Activated CD8-positive, alpha-beta memory T cell treated with anti-CD3 and anti-CD28 coated beads, Interleukin-2, amount 50 U/mL, for 24 hours (primary cell): Measurements from ENCODE around the gene KIFC3.

Experiments used
- DNase-seq: peaks from one replicate; pipeline ENCODE4 v3.0.0-alpha.2; 2020; ENCODE audit errors: extremely low read depth

The KIFC3 gene

DNA sequence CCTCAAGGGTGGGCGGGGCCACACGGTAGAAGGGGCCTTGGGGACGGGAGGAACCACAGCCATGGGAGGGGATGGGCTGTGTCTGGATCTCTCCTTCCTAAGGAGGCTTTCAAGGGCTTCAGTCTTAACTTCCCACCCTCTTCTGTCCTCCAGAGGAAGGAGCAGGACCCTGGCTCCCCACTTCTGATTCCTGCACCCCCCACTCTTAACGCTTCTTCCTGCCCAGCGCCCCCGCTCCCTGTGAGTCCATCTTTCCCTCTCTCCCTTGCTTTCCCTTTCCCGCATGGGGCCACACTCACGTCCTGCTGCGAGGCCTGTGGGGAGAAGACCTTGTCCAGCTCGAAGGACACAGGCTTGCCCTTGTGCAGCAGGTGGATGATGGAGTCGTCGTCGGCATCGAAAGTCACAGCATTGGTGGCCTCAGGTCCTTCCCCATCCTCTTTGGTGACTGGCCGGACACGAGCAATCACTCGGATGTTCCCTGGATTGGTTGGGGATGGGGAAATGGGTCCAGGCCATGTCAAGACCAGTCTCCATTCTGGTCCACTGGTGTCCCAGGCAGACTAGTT is 37.0 kb downstream of the KIFC3 start:
- no peak for DNase-seq

DNA sequence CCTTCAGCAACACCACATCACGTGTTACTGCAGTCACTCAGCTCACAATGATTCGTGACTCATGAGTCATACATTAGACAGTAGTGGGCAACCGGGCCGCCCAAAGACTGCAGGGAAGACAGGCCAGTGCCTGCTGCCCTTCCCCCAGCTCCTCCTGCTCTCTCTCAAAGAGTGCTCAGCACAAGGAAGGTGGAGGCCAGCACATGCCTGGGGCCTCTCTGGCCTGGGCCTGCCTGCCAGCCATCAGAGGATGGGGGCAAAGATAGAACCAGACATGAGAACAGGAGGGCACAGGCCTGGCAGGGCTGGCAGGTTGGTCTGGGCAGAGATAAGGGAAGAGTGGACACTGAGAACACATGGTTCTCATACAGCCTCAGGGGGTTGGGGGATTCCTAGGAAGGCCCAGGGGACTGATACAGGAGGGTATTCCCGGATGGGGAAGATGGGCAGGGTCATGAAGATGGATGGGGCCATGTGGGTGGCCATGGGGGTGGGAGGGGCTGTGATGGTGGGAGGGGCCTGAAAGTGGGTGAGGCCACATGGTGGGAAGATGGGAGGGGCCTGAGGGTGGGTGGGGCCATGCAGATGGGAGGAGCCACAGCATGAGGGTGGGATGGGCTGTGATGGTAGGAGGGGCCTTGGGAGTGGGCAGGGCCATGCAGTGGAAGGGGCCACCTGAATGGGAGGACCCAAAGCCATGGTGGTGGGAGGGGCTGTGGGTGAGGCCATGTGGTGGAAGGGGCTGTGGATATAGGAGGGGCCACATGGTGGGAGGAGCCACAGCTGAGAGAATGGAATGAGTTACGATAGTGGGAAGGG is 37.7 kb downstream of the KIFC3 start:
- DNase-seq, result no peak

DNA sequence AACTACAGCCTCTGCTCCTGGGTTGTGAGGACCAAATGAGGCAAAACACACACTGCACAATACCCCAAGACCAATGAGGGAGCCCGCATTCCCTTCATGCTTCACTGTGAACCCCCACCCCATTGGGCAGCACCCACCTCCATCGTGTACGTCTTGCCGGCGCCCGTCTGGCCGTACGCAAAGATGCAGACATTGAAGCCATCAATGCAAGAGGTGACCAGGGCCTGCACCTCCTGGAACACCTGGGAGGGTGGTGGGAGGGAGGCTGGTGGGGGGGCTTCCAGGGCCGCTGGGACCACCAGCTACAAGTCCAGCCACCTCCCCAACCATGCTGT is 38.3 kb downstream of the KIFC3 start:
- DNase-seq, result no peak

DNA sequence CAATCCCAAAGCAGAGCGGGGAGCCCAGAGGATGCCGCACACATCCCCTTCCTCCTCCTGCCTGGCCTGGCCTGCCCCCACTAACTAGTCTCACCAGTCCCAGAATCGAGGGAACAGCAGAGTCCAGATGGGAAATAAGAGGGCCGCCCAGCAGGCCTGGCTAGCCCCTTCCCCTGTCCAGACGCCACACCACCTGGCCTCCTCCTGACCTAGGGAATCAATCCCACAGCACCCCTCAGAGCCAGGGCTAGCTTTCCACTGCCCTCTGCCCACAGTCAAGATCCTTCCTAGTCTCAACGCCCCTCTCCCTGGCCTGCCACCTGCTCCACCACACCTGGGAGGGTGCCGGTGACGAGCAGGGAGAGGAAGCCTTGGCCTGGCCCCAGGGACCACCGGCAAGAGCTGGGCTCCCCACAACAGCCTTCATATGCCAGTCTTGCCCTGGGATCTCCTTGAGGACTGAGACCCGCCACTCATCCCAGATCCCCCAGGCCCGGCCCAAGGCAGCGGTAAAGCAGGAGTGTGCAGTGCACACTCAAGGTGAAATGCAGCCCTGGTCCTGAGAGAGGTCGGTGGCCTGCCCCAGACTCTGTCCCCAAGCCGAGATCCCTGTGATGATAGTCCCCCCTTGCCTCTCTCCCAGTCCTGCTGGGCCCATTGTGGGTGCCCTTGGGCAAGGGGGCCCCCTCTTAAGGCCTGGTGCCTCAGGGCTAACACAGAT is 38.8 kb downstream of the KIFC3 start:
- DNase-seq, result no peak

DNA sequence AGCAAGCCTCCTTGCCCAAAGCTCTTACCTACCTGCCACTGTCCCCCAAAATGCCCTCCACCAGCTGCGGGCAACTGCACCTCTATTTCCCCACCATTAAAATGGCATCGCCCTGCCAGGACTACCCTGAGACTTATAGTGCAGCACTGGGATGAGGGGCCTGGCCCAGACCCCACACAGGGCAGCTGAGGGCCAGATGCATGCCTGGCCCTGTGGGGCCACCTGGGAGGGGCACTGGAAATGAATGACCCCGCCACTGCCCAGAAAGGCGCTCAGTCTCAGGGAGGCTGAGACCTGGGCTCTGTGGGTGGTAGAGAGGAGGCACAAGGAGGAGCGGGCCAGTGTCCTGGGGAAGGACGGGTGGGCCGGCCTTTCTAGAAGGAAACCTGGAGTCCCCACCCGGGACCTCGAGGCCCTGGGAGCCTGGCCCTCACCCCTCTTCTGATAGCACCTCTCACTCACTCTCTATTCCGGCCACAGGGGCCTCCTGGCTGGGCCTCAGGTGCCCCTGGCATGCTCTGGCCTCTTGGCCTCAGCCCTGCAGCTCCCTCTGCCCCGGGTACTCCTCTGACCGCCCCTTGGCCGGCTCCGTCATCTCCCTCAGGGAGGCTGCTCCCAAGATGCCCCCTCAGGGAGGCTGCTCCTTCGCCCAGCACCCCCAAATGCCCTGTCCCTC is 39.8 kb downstream of the KIFC3 start:
- no peak for DNase-seq

DNA sequence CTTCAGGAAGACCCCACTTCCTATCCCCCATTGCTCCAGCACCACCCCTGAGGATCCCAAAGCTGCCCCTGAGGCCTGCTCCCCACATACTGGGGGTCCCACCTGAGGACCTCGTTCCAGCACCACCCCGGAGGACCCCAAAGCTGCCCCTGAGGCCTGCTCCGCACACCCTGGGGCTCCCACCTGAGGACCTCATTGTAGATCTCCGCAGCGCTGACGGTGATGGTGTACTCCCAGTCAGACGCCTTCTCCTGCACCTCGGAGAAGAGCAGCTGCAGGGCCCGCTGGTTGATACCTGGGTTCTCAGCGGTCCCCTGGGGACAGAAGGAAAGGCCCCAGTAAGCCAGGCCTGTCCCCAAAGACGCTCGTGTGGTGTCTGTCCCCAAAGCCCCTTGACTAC is 40.3 kb downstream of the KIFC3 start:
- no peak for DNase-seq

DNA sequence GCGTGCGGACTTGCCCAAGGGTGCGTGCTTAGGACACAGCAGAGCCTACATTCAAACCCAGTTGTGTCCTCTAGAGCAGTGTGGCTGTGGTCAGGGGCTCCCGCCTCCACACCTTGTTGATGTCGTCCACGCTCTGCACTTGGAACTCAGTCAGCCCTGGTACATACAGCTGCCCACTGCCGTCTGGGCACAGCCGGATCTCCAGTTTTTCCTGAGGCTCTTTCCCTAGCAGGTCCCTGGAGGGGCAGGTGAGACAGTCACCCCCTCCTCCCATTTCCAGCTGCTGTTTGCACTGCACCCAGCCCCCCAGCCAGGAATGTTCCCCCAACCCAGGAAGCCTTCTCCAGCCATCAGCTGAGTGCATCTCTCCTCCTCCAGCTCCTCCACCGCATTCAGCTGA is 41.0 kb downstream of the KIFC3 start:
- DNase-seq, result no peak

DNA sequence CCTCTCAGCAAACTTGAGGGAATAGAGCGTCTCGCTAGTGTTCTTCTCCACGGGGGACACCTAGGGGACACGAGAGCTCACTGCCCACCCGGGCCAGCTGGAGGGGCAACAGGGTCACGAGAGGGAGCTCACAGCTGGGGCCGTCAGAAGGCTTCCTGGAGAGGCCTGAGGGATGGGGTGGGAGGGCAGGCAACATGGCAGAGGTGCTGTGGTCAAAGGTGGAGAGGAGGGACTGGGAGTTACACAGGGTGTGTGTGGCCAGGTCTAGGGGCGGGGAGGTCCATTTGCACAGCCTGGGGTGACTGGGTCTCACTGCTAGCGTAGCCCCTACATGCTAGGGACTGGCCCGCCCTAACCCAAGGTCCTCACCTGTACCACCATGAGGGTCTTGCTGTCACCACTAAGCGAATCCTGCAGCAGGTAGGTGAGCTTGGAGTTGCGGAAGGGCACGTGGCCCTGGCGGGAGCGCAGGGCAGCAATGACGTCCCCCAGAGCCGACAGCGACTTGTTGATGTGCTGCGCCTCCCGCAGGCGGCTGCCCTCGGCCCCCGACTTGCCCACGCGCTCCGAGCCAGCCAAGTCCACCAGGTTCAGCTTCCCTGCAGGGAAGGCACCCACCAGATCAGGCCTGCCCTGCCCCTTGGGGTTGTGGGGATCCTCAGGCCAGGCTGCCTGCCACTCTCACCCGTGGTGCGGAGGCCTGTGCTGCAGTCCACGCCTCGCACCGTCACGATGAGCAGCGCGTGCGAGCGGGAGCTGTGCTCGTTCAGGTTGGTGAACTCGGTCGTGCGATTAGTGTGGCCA is 41.7 kb downstream of the KIFC3 start:
- DNase-seq, result no peak

DNA sequence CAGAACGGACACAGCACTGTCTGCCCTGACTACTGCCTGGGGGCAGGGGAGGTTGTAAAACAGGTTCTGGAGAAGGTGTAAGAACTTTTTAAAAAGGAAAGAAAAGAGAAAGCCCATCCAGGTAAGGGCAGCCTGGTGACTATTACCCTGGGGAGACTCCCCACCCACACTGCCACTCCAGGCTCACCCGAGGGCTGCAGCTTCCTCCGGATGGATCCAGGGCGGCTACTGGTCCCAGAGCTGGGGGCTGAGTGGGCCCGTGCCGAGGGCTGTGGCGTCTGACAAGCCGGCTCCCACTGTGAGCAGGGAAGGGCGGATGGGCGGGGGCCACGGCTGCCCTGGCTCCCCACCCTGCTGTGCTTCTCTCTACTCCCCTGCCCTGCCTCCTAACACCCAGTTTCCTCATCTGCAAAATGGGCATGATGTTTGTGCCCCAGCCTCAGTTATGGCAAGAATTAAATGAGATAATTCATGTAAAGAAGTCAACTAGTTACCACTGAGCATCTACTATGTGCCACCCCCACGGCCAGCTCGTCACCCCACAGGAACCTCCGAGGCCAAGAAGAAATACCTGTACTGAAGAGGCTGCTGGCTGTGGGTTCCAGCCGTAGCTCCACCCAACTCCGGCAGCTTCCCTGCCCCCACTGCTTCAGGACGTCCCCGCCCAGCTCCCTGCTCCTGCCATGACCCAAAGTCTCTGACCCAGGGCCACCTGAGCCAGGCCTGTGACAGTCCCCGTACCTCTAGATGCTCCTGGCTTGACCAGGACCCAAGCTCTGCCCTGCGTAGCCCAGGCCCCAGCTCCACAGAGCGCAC is 42.5 kb downstream of the KIFC3 start:
- DNase-seq, result no peak

DNA sequence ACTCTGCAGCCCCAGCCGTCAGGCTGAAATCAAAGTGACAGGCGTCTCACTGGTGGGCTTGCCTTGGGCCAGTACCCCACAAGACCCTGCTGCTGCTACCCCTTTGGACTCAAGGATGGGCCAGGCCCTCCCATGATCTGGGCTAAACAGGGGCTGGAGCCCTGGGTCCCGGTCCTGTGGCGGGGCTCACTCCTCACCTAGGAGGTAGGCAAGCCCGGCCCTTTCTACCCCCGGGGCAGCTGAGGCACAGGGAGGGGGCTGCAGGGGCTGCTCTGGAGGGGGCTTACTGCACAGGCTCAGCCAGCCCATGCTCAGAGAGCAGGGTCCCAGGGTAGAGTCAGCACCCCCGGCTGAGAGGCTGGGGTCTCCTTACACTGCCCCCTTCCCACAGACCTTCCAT is 43.2 kb downstream of the KIFC3 start:
- DNase-seq, result no peak

DNA sequence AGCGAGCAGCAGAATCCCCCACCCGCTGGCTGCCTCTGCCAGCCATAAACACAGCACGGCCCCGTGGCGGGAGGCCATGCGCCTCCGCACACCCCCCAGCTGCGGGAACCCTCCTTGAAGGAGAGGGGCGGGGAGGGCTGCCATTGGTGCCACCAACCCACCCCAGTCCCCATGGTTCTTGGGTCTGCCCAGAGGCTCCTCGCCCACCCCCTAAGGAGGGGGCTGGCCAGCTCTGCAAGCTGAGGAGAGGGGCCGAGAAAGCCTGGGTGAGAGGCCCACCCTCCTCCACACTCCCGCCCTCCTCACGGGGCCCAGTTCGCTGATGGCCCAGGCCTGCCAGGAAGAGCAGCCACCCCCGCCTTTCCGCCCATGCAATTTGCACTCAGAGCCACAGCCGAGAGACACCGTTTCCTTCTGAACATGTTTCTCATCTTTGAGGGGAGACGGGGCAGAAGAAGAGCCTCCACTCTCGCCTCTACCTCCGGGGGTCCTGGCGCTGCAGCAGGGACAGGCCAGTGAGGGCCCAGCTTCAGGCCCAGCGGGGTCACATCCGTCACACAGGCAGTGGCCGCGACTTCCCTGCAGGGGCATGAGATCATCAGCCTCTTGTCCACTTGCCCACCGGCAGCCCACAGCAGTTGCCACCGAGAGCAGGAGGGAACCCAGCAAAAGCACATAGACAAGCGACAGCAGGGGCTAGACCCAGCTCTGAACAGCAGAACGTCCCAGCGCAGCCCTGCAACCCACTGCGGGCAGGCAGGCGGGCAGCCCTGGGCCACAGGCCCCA is 43.8 kb downstream of the KIFC3 start:
- no peak for DNase-seq

DNA sequence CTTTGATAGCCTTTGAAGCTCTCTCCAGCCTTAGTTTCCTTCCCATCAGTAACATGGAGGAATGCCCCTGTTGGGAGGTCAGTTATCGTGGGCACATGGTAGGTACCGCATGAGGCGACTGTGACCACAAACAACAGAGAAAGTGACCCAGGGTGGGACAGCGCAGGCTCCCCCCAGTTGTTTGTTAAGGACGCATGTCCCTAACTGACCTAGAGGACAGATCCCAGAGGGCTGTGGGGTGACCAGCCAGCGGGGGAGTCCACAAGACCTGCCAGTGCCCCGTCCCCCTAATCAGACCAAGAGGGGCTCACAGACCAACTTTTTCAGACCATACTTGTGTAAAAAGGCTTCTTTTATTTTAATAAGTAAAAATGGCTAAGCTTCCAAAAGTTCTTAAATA is 44.4 kb downstream of the KIFC3 start:
- no peak for DNase-seq

DNA sequence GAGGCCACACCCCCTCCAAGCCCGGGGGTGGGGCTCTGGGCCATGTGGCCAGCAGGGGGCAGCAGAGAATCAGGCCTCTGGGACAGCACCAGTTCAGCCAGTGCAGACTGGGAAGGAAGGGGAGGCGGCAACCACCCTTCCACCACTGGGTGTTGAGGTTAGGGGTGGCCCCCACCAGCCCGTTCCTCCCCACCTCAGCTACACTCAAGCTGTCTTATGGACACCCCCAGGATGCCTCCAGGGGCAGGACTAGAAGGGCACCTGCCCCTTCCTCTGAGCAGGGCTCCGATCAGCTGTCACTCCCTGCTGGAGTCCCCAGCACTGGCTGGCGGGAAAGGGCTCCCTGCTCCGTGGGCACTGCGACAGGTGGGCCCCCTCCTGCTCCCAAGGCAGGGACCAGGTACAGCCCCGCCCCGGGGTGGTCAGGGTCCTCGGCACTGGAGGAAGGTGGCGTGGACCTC is 44.9 kb downstream of the KIFC3 start:
- peak; percentile 75 for DNase-seq

DNA sequence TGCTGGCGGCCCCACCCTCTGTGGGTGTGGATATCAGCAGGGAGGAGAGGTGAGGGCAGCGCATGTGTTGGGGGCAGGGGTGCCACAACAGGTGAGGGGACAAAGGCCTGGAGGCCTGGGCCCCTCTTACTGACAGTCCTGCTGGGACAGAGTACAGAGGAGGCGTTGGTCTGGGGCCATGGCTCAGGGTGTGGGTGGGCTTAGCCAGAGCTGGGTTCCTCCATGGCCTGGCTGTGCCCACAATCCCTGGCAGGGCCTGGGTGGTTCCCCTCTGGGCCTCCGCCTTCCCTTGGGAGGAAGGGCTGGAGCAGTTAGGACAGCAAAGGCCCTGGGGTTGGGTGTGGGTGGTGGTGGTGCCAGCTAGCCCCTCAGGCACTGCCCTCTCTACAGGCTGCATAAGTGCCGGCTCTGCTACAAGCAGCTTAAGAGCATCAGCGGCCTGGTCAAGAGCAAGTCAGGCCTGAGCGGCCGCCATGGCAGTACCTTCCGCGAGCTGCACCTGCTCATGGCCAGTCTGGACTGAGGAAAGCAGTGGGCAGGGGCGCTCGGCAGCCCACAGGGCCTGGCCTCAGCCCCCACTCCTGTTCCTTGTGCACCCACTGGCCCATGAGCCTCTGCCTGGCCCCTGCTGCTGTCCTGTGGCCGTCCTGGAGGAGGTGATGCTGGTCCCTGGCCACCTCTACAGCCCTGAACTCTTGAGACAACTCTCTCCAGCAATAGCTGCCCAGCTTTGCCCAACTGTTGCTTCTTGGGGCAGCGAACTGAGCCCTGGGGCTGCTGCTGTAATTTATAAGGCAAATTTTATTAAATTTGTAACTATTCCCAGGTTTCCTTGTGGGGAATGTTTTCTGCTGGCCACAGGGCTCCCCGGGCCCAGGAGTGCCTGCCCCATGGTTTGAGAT is 45.6 kb downstream of the KIFC3 start:
- no peak for DNase-seq

DNA sequence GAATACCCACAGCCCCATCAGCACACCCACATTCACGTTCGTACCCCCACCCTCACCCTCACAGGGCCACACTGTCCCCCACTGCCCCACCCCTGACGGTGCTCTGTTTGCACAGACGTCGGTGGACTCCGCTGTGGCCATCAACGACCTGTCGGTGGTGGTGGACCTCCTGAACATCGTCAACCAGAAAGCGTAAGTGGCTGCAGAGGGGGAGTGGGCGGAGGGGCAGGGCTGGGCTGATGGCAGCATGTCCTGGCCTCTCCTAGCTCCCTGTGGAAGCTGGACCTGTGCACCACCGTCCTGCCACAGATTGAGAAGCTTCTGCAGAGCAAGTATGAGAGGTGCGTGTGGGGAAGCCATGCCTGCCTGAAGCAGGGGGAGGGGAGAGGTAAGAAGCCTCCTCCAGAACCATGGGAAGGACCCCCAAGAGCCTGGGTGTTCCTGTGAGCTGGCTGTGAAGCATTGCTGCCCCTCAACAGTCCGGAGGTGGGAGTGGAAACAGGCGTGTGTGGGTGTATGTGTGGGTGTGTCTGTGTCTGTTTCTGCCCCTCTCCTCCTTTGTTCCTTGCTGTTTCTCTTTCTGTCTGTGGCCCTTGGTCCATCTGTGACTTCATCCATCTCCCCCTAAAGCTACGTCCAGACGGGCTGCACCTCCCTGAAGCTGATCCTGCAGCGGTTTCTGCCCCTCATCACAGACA is 46.4 kb downstream of the KIFC3 start:
- no peak for DNase-seq

DNA sequence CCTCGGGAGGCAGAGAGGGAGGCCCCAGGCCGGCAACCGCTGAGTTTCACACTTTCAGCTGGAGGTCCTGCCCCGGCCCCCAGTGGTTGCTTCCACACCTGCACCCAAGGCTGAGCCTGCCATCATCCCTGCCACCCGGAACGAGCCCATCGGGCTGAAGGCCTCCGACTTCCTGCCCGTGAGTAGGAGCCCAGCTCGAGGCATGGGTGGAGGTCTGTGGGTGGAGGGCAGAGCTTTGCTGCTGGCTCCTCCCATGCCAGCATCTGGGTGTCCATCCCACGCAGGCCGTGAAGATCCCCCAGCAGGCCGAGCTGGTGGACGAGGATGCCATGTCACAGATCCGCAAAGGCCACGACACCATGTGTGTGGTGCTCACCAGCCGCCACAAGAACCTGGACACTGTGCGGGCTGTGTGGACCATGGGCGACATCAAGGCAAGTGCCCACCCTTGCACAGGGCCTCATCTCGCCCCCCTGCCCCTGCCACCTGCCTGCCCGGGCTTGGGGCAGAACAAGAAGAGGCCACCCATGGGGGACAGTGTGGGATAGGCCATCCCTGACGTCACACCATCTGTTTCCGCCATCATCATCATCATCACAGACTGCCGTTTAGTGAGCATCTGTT is 47.1 kb downstream of the KIFC3 start:
- DNase-seq, result no peak

DNA sequence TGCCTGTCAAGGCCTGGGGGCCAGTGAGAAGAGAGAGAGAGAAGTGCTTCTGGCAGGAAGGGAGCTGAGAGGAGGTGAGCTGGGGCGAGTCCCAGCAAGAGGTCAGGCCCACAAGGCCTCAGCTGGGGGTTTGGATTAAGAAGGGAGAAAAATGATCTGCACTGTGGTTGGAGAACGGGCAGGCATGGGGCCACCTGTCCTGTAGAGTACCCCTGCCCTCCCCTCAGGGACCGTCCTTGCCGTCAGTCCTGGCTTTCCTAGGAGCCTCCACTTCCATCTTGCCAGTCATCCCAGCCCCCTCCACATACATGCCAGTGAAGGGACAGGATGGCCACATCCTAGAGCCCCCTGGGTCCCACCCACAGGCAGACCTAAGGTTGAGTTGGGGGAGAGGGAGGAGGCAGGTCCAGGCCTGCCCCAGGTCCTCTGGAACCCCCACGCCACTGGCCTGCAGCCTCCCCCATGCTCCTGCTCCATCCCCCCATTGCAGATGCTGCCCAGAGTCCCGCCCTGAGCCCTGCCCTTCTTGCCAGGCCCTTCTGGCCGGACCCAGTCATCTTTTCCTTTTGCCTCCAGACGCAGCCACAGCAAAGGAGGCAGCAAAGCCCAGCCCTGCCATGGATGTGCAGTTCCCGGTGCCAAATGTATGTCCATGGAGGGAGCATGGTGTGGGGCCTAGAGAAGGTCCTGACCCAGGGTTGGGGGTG is 47.8 kb downstream of the KIFC3 start:
- no peak for DNase-seq
